ENCODE data around the gene GRPEL2. TPM values are rescaled to one million over a fixed set of nuclear protein-coding genes. Genes with fewer than 3 reads are reported as not detected.

Gene GRPEL2
- total and polyA plus RNA-seq, 8 donors = 1.4 to 19.1 (median 7.0) TPM

GRCh38 chr5:149374303-149374702, 29.0 kb downstream of the GRPEL2 start:
- no peaks in the 10 kb centered on the region for H3K36me3 ChIP-seq
- H3K27ac ChIP-seq = peak overlapping the region in 1 of 5 donors; percentile 46
- H3K4me3 ChIP-seq = no peak overlapping the region
- TF ChIP-seq POLR2AphosphoS5 (IDR thresholded peaks at IDR 0.05) (no peak), EP300 (IDR thresholded peaks at IDR 0.05) (no peak), POLR2A (IDR thresholded peaks at IDR 0.05) (no peak), CTCF (IDR thresholded peaks at IDR 0.05) (no peak)
- no peaks in the 10 kb centered on the region for H3K9me3 ChIP-seq
- intact Hi-C loops (cut with DNase I; ENCODE audit: low total_unique reads) = no loop called here
- H3K4me1 ChIP-seq = peaks cover 4 to 32% (median 11%) of the 10 kb centered on the region in 4 donors
- H3K27me3 ChIP-seq = no peaks in the 10 kb centered on the region
- no peak for DNase-seq
- WGBS, 5 donors = 88 to 93% (median 91%) methylated on average over 19 to 20 of the region's 20 CpGs

- no peak for TF ChIP-seq POLR2AphosphoS5 (IDR thresholded peaks at IDR 0.05)
- no peak for TF ChIP-seq POLR2A (IDR thresholded peaks at IDR 0.05)
Measured at GRCh38 chr5:149374801-149375200, 29.5 kb downstream of the GRPEL2 start.

GRCh38 chr5:149375434-149375833, 30.1 kb downstream of the GRPEL2 start:
- Histone ChIP-seq H3K9me3 (no peaks in the 10 kb centered on the region), H3K27me3 (no peaks in the 10 kb centered on the region), H3K27ac (no peak overlapping the region), H3K36me3 (no peaks in the 10 kb centered on the region), H3K4me1 (peaks cover 4 to 37% (median 15%) of the 10 kb centered on the region in 4 donors), H3K4me3 (no peak overlapping the region)
- intact Hi-C loops (cut with DNase I; ENCODE audit: low total_unique reads) = no loop called here
- TF ChIP-seq POLR2AphosphoS5 (IDR thresholded peaks at IDR 0.05) = no peak
- no peak for TF ChIP-seq EP300 (IDR thresholded peaks at IDR 0.05)
- TF ChIP-seq POLR2A (IDR thresholded peaks at IDR 0.05) = no peak
- TF ChIP-seq CTCF (IDR thresholded peaks at IDR 0.05) = no peak
- DNase-seq = no peak
- WGBS, 5 donors = 90 to 93% (median 92%) methylated on average over 6 of the region's 6 CpGs

More at GRCh38 chr5:149374801-149375200, 29.5 kb downstream of the GRPEL2 start:
- WGBS, 5 donors = 74 to 82% (median 81%) methylated on average over 3 of the region's 3 CpGs
- intact Hi-C loops (cut with DNase I; ENCODE audit: low total_unique reads) = no loop called here
- Histone ChIP-seq H3K27me3 (no peaks in the 10 kb centered on the region), H3K27ac (peak overlapping the region in 1 of 5 donors; percentile 46), H3K9me3 (no peaks in the 10 kb centered on the region), H3K36me3 (no peaks in the 10 kb centered on the region), H3K4me1 (peaks cover 4 to 33% (median 14%) of the 10 kb centered on the region in 4 donors), H3K4me3 (no peak overlapping the region)
- no peak for DNase-seq

- WGBS, 5 donors = 88 to 98% (median 96%) methylated on average over 11 to 12 of the region's 12 CpGs
- H3K9me3 ChIP-seq = no peaks in the 10 kb centered on the region
- no peak overlapping the region for H3K4me3 ChIP-seq
- no peaks in the 10 kb centered on the region for H3K27me3 ChIP-seq
- peaks cover 4 to 37% (median 13%) of the 10 kb centered on the region in 4 donors for H3K4me1 ChIP-seq
- TF ChIP-seq CTCF (IDR thresholded peaks at IDR 0.05) (no peak), POLR2AphosphoS5 (IDR thresholded peaks at IDR 0.05) (no peak), EP300 (IDR thresholded peaks at IDR 0.05) (no peak), POLR2A (IDR thresholded peaks at IDR 0.05) (no peak)
- no peak overlapping the region for H3K27ac ChIP-seq
- H3K36me3 ChIP-seq = no peaks in the 10 kb centered on the region
- no peak for DNase-seq
- intact Hi-C loops (cut with DNase I; ENCODE audit: low total_unique reads) = no loop called here
Measured at GRCh38 chr5:149376104-149376503, 30.8 kb downstream of the GRPEL2 start.

GRCh38 chr5:149376711-149377447, 31.6 kb downstream of the GRPEL2 start:
- no peaks in the 10 kb centered on the region for H3K36me3 ChIP-seq
- H3K4me1 ChIP-seq = peaks cover 4 to 39% (median 14%) of the 10 kb centered on the region in 4 donors
- intact Hi-C loops (cut with DNase I; ENCODE audit: low total_unique reads) = no loop called here
- no peak overlapping the region for H3K4me3 ChIP-seq
- no peaks in the 10 kb centered on the region for H3K27me3 ChIP-seq
- H3K9me3 ChIP-seq = no peaks in the 10 kb centered on the region
- DNase-seq = no peak
- WGBS, 5 donors = 87 to 94% (median 91%) methylated on average over 7 of the region's 7 CpGs
- no peak for TF ChIP-seq CTCF (IDR thresholded peaks at IDR 0.05)
- no peak for TF ChIP-seq POLR2A (IDR thresholded peaks at IDR 0.05)
- TF ChIP-seq EP300 (IDR thresholded peaks at IDR 0.05) = no peak
- TF ChIP-seq POLR2AphosphoS5 (IDR thresholded peaks at IDR 0.05) = no peak
- H3K27ac ChIP-seq = peak overlapping the region in 1 of 5 donors; percentile 11
